Spleen (tissue), 7 donors: ENCODE results near the gene STX8.

ENCODE experiments used
- POLR2A ChIP-seq, 3 donors: fragments of 450-650 bp; IDR thresholded peaks; one replicate each; pipeline ENCODE4 v1.5.1; 2017; ENCODE audit warnings: antibody characterized with exemption in 3 of 3, mild to moderate bottlenecking in 1 of 3
- POLR2AphosphoS5 ChIP-seq, 3 donors: sonication (generic); formaldehyde crosslinking; IDR thresholded peaks; one replicate each; pipeline ENCODE4 v1.5.1; 2017; ENCODE audit warnings: antibody characterized with exemption in 3 of 3
- TF ChIP-seq, protein P1 (sequence below), 11 experiments: fragments of 200-600 bp in 7 of 11; fragments of 450-650 bp in 4 of 11; sonication (generic) in 4 of 11; IDR thresholded peaks in 8 of 11; conservative IDR thresholded peaks in 3 of 11; 1 replicate in 7 of 11; 2 replicates in 4 of 11; pipeline versions ENCODE4 v1.4.0 to v1.8.0; 2016 to 2021; ENCODE audit warnings: antibody characterized with exemption in 11 of 11, inconsistent platforms in 4 of 11, mild to moderate bottlenecking in 1 of 11
- donor health status: DM: no; HTN: no; CAD: no; lungs with moderate emphysema.
- donor health status: DM: no; HTN: no; CAD: no.
- donor health status: DM: no; HTN: no; CAD: no.

DNA sequence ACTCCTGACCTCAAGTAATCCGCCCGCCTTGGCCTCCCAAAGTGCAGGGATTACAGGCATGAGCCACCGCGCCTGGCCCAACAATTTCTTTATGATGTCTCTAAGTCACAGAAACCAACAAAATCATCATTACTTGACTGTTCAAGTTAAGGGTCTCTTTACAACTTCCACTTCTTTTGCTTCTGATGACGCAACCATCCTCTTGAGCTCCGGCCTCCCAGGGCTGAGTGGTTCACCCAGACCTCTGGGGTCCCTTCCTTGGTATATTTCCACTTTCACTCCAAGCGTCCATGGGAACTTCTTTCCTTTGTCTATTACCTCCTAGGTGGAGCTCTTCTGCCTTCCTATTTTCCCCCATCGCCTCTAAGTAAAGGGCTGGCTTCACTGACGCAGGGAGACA lies 300.6 kb downstream of the STX8 start:
- no peak for TF ChIP-seq POLR2A (IDR thresholded peaks at IDR 0.05)
- TF ChIP-seq, protein P1, sequence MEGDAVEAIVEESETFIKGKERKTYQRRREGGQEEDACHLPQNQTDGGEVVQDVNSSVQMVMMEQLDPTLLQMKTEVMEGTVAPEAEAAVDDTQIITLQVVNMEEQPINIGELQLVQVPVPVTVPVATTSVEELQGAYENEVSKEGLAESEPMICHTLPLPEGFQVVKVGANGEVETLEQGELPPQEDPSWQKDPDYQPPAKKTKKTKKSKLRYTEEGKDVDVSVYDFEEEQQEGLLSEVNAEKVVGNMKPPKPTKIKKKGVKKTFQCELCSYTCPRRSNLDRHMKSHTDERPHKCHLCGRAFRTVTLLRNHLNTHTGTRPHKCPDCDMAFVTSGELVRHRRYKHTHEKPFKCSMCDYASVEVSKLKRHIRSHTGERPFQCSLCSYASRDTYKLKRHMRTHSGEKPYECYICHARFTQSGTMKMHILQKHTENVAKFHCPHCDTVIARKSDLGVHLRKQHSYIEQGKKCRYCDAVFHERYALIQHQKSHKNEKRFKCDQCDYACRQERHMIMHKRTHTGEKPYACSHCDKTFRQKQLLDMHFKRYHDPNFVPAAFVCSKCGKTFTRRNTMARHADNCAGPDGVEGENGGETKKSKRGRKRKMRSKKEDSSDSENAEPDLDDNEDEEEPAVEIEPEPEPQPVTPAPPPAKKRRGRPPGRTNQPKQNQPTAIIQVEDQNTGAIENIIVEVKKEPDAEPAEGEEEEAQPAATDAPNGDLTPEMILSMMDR (IDR thresholded peaks at IDR 0.05 in 8 of 11, conservative IDR thresholded peaks at IDR 0.05 in 3 of 11), result no peak
- TF ChIP-seq POLR2AphosphoS5 (IDR thresholded peaks at IDR 0.05), result no peak
